H1 (cell line): ENCODE measurements around the gene ASIP. TPM values are rescaled to one million over a fixed set of nuclear protein-coding genes. Genes with fewer than 3 reads are reported as not detected.

Source experiments
- BACH1 ChIP-seq: IDR thresholded peaks from 2 replicates; pipeline ENCODE4 v1.6.1; 2012; ENCODE audit warnings: low read length, improper control_type of control experiment
- JUN ChIP-seq: IDR thresholded peaks from 2 replicates; pipeline ENCODE4 v1.6.1; 2011; ENCODE audit warnings: low read depth, mild to moderate bottlenecking, improper control_type of control experiment, low read length
- SP2 ChIP-seq: IDR thresholded peaks from 2 replicates; pipeline ENCODE4 v1.6.1; 2012; ENCODE audit warnings: mild to moderate bottlenecking, low read length, inconsistent platforms
- YY1 ChIP-seq: IDR thresholded peaks from 2 replicates; pipeline ENCODE4 v1.6.1; 2011; ENCODE audit warnings: low read depth, mild to moderate bottlenecking, low read length
- polyA plus RNA-seq, 7 experiments: library from polyadenylated mRNA; depleted of rRNA in 3 of 7; stranded (reverse) in 5 of 7; unstranded in 2 of 7; fragments of >200 nt in 5 of 7; fragments of 200-250 nt in 2 of 7; gene quantifications; 1 replicate in 5 of 7; 2 replicates in 1 of 7; 4 replicates in 1 of 7; pipeline versions ENCODE4 v1.2.1 to v1.2.3, GENCODE V29; 2011 to 2013; ENCODE audit warnings: missing spikeins in 2 of 7, mixed read lengths in 2 of 7
- total RNA-seq: library from RNA; stranded (reverse); fragmentation: NEBNext Ultra II Directional; extraction: Animal tissue kit (Norgen Biotek cat#: 25700); gene quantifications from 2 replicates; pipeline ENCODE4 v1.2.1, GENCODE V29; 2021
- TF ChIP-seq, protein P1 (sequence below): fragments of 300-600 bp; sonication (generic); IDR thresholded peaks from 2 replicates; pipeline ENCODE4 v1.7.1; 2012; ENCODE audit warnings: low read length, moderate library complexity, mild to moderate bottlenecking, inconsistent platforms; ENCODE audit not compliant: insufficient replicate concordance

Gene ASIP
- total and polyA plus RNA-seq, 2 of the 8 experiments (the other 6 are each of a cell fraction or from before 2014, with no cell fraction given): not detected

GRCh38 chr20:34216382-34216742 lies 24.9 kb upstream of the ASIP start (continued):
- TF ChIP-seq, protein P1, sequence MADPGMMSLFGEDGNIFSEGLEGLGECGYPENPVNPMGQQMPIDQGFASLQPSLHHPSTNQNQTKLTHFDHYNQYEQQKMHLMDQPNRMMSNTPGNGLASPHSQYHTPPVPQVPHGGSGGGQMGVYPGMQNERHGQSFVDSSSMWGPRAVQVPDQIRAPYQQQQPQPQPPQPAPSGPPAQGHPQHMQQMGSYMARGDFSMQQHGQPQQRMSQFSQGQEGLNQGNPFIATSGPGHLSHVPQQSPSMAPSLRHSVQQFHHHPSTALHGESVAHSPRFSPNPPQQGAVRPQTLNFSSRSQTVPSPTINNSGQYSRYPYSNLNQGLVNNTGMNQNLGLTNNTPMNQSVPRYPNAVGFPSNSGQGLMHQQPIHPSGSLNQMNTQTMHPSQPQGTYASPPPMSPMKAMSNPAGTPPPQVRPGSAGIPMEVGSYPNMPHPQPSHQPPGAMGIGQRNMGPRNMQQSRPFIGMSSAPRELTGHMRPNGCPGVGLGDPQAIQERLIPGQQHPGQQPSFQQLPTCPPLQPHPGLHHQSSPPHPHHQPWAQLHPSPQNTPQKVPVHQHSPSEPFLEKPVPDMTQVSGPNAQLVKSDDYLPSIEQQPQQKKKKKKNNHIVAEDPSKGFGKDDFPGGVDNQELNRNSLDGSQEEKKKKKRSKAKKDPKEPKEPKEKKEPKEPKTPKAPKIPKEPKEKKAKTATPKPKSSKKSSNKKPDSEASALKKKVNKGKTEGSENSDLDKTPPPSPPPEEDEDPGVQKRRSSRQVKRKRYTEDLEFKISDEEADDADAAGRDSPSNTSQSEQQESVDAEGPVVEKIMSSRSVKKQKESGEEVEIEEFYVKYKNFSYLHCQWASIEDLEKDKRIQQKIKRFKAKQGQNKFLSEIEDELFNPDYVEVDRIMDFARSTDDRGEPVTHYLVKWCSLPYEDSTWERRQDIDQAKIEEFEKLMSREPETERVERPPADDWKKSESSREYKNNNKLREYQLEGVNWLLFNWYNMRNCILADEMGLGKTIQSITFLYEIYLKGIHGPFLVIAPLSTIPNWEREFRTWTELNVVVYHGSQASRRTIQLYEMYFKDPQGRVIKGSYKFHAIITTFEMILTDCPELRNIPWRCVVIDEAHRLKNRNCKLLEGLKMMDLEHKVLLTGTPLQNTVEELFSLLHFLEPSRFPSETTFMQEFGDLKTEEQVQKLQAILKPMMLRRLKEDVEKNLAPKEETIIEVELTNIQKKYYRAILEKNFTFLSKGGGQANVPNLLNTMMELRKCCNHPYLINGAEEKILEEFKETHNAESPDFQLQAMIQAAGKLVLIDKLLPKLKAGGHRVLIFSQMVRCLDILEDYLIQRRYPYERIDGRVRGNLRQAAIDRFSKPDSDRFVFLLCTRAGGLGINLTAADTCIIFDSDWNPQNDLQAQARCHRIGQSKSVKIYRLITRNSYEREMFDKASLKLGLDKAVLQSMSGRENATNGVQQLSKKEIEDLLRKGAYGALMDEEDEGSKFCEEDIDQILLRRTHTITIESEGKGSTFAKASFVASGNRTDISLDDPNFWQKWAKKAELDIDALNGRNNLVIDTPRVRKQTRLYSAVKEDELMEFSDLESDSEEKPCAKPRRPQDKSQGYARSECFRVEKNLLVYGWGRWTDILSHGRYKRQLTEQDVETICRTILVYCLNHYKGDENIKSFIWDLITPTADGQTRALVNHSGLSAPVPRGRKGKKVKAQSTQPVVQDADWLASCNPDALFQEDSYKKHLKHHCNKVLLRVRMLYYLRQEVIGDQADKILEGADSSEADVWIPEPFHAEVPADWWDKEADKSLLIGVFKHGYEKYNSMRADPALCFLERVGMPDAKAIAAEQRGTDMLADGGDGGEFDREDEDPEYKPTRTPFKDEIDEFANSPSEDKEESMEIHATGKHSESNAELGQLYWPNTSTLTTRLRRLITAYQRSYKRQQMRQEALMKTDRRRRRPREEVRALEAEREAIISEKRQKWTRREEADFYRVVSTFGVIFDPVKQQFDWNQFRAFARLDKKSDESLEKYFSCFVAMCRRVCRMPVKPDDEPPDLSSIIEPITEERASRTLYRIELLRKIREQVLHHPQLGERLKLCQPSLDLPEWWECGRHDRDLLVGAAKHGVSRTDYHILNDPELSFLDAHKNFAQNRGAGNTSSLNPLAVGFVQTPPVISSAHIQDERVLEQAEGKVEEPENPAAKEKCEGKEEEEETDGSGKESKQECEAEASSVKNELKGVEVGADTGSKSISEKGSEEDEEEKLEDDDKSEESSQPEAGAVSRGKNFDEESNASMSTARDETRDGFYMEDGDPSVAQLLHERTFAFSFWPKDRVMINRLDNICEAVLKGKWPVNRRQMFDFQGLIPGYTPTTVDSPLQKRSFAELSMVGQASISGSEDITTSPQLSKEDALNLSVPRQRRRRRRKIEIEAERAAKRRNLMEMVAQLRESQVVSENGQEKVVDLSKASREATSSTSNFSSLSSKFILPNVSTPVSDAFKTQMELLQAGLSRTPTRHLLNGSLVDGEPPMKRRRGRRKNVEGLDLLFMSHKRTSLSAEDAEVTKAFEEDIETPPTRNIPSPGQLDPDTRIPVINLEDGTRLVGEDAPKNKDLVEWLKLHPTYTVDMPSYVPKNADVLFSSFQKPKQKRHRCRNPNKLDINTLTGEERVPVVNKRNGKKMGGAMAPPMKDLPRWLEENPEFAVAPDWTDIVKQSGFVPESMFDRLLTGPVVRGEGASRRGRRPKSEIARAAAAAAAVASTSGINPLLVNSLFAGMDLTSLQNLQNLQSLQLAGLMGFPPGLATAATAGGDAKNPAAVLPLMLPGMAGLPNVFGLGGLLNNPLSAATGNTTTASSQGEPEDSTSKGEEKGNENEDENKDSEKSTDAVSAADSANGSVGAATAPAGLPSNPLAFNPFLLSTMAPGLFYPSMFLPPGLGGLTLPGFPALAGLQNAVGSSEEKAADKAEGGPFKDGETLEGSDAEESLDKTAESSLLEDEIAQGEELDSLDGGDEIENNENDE: no peak
- TF ChIP-seq JUN (no peak), SP2 (no peak), BACH1 (no peak), YY1 (no peak)
